GM18505 (cell line): ENCODE measurements around the gene ITGB3.

Experiments used
- ATAC-seq: cut with Tn5 transposase; IDR thresholded peaks from one replicate; pipeline ENCODE4 v1.9.1; 2021; ENCODE audit not compliant: unreplicated experiment
- POLR2A ChIP-seq: IDR thresholded peaks from 4 replicates; pipeline ENCODE4 v1.6.1; 2011; ENCODE audit warnings: borderline replicate concordance; ENCODE audit not compliant: insufficient read depth, insufficient read length; ENCODE audit errors: extremely low read depth

The ITGB3 gene

DNA sequence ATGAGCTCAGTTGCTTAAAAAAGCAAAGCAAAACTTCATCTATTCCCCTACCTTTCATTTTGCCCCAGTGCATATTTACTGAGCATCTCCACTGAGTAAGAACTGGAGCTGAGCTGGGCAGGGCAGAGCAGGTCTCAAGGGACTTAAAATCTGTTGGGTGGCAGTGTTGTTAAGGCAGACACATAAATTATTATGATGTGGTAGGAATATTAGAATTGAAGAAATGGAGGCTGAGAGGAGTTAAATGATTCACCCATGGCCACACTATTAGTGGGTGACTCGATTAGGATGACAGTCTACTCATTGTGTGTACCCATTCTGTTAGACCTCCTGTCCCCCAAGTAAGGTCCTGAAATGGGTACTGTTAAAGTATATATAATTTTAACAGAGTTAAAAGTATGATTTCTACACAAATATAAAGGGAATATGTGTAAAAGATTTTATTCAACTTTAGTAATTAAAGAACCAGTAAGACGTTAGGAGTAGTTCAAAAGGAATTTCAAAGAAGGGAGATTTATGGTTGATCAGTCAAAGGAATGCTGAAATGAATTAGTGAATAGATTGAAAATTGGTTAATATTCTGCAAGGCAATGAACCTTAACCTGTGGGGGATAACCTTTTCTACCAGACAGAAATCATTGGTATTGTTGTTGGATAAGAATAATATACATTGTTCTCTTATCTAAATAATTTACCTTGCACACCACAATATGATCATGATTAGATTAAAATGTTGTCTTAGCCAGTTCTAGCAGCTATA is 17.5 kb downstream of the ITGB3 start:
- TF ChIP-seq POLR2A, result no peak
- ATAC-seq, result no peak

DNA sequence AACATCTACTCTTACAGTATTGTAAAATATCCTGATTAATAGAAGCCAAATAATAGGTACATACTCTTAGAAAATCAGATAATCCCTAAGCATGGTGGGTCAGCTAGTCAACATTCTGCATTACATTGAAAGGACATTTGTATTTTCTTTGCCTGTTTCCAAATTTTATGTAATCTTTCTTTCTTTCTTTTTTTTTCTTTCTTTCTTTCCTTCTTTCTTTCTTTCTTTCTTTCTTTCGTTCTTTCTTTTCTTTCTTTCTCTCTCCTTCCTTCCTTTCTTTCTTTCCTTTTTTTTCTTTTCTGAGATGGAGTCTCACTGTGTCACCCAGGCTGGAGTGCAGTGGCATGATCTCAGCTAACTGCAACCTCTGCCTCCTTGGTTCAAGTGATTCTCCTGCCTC is 18.9 kb downstream of the ITGB3 start:
- no peak for TF ChIP-seq POLR2A
- ATAC-seq, result no peak

DNA sequence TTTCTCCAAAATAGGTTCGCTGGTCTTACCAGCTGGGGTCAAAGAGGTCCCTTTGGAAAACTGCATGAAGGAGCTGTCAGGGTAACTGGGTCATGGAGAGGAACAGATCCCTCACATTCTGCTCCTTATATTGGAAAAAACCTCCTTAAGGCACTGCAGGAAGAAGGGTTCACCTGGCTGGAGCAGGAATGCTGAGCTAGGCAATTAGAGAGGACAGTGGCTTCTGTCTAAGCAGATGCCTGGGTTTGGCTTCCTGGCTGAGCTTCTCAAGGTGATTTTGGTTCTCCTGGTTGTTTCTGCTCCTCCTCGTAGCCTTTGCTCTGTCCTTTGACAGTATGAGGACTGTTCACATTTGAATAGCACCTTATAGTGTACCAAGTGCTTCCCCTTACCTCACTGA is 19.6 kb downstream of the ITGB3 start:
- ATAC-seq, result no peak
- TF ChIP-seq POLR2A, result no peak

DNA sequence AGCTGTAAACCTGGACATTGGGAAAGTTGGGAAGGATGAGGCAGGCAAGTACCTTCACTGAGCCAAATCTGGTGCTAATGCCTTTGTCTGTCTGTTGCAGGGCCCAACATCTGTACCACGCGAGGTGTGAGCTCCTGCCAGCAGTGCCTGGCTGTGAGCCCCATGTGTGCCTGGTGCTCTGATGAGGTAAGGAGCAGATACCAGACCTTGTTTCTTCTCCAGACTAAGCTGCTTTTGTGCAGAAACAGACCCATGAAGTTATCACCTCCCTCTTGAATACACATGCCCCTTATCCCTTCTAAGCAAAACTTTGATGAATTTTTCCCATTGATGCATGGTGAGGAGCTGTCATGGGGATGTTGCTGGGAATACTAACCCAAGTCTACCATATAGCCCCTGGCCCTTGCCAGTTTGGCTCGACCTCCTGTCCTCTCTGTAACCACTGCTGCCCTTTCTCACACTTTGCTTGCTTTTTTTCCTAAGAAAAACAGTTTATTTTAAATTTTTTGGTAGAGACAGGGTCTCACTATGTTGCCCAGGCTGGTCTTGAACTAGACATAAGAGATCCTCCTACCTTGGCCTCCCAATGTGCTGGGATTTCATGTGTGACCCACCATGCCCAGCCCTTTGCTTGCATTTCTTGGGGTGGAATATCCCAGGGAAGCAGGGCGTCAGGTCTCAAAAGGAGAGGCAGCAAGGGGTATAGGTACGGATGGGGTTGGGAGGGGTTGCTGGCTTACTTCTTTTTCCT is 20.9 kb downstream of the ITGB3 start:
- TF ChIP-seq POLR2A, result no peak
- no peak for ATAC-seq

DNA sequence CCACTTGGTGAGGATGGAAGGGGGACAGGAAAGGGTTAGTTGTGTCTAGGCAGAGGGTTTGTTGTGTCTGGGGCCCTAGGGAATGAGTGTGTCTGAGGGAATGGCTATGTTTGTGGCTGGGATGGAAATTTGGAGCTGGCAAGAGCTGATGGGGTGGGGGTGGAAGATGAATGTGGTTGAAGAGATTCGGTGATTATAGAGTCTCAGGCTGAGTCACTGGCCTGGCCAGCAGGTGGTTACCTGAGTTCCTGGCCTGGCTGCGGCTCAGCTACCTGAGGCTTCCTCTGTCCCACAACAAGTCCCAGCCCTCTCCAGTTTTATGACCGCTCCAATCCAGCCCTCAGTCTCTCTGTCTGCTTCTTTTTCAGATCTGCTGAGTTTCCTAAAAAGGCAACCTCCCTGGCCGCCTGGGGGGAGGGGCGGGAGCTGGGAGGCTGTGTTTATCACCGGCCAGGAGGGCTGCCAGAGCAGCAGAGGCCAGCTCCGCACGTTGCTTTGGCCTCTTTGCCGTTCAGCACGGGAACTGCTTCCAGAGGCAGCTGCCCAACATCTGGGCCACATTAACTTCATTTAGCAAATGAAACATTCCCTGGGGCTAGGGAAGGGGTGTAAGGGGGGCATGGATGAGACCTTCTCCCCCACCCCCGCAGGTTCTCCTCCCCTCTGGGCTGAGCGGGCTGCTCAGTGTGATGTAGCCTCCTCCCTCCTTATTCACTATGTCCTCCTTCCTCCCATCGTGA is 21.8 kb downstream of the ITGB3 start:
- no peak for TF ChIP-seq POLR2A
- ATAC-seq, result no peak

DNA sequence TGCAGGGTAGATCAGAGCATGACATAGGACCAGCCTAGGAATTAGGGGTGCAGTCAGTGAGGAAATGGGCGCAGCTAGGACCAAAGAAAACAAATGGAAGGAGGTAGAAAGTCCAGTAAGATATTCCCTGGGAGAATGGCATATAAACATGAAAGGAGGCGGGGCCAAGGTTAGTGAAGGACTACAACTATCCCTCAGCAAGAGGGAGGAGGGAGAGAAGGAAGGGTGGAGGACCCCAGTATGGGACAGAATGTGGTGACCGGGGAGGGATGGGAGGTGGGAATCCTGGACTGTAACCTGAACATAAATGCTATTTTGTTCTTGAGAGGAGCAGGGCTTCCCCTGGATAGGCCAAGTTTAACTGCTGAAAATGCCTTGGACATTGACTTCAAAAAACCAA is 22.8 kb downstream of the ITGB3 start:
- no peak for TF ChIP-seq POLR2A
- no peak for ATAC-seq

DNA sequence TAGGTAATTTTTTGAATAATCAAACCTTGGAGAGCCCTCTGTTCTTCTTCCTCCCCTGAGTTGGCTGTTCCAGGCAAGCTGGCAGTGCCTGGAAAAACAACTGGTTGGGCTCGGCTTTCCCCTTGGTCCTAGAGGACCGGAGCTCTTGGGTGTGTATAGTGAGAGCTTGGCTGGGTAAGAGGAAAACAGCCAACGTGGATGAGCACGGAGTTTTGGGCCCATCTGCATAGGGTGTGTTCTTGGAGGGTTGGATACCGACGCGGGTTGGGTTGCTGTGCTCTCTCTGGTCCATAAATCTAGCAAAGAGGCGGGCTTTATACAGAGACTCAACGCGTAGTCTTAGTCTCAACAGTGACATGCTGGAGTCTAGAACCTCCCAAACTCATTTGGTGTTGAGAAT is 23.2 kb downstream of the ITGB3 start:
- no peak for ATAC-seq

DNA sequence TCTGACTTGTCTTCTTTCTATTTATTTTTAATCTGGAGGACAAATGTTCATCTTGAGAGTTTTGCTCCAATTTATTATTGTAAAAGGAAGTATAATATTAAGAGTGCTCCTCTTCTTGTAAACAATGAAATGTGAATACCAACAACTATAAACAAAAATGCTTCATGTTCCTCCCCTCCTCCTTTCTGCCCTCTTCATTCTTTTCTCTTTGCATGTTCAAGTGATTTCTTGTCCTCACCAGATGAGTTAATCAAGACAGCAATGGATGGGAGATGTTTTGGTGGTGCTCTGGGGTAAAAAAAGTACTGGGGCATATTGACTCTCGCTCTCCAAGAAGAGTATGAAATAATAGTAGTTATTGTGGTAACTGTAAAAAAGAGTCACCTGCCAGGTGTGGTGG is 24.3 kb downstream of the ITGB3 start:
- no peak for ATAC-seq
- TF ChIP-seq POLR2A, result no peak

More for the DNA sequence above, 23.2 kb downstream of the ITGB3 start:
- TF ChIP-seq POLR2A, result no peak

DNA sequence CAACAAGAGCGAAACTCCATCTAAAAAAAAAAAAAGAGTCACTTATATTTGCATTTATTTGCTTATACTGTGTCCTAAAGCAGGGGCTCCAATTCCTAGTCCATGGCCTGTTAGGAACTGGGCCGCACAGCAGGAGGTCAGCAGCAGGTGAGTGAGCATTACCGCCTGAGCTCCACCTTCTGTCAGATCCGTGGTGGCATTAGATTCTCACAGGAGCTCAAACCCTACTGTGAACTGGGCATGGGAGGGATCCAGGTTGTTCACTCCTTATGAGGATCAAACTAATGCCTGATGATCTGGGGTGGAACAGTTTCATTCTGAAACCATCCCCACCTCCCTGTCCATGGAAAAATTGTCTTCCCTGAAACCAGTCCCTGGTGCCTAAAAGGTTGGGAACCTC is 24.9 kb downstream of the ITGB3 start:
- TF ChIP-seq POLR2A, result no peak
- no peak for ATAC-seq

DNA sequence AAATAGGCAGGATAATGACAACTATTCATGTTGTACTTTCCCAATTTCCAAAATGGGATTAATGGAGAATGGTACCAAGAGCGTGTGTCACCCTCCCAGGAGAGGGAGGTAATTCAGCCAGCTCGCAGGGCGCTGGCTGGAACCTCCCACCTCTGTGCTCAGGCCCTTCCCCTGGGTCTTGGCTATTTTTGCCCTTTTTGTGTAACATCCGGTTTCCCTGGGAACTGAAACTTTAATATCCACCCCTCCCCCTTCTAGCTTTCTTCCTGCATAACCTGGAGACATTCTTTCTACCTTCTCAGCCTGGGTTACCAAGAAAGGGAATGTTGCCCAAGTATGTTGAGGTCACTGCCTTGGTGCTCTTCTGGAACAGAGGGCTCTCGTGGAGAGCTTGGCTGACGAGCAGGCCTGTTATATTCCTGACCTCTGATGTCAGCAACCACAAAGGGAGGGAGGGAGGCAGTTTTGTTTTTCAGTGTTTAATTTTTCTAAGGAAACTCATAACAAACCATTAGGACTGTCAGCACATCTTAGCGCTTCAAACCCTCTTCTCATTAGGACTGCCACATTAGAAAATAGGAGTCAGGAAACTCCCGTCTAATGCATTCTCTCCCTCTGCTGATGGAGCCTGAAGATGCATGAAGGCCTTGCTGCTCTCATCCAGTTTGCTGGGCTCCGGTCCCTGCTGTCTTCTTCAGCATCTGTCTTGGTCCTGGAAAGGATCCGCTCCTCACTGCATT is 25.6 kb downstream of the ITGB3 start:
- peak; percentile 72 for ATAC-seq

DNA sequence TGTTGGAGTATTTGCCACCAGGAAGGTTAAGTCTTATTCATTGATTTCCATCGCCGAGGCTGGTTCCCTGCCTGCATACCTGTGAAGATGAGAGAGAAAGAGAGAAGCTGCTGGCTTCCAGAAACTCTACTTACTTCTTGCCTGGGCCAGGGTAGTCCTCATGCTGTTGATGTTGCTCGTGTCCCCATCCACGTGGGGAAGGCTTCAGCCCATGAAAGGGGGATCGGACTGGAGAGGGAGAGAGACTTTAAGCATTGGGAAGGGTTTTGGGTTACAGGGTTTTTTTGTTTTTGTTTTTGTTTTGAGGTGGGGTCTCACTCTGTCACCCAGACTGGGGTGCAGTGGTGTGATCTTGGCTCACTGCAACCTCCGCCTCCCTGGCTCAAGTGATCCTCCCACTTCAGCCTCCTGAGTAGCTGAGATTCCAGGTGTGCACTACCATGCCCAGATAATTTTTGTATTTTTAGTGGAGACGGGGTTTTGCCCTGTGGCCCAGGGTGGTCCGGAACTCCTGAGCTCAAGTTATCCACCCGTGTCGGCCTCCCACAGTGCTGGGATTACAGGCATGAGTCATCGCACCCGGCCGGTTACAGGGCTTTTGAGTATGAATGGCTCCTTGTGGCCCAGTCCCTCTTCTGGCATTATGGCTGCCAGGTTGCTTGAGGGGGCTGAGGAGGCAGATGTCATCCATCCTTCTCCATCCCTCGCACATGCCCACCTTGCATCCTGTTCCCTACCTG is 26.6 kb downstream of the ITGB3 start:
- no peak for TF ChIP-seq POLR2A
- no peak for ATAC-seq

More for the DNA sequence above, 25.6 kb downstream of the ITGB3 start:
- peak; percentile 30 for TF ChIP-seq POLR2A

DNA sequence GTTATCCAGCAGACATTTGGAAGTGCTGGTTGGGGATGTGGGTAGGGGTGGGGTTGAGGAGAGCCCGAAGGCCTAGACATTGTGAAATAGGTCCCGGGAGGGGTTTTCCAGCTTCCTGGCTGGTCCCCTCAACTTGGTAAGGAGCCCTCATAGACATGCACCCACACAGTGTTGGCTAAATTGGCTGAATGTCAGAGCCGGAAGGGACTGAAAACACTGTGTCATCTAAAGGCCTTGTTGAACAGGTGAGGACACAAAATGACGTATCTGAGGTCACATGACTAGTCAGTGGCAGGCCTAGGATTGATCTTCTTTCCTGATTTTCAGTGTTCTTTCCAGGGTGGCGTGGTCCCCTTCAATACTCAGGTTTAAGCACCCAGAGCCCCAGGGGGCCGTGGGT is 27.6 kb downstream of the ITGB3 start:
- TF ChIP-seq POLR2A, result no peak
- ATAC-seq, result no peak
